M059J (cell line): ENCODE data around the gene TMC7. TPM values are rescaled to one million over a fixed set of nuclear protein-coding genes. Genes with fewer than 3 reads are reported as not detected.

Source experiments
- total RNA-seq: library from RNA; depleted of rRNA; stranded (reverse); fragments of >200 nt; shearing (Covaris generic); gene quantifications from 2 replicates; pipeline ENCODE4 v1.2.3, GENCODE V29; 2014; rRNA removed

The TMC7 gene
- total RNA-seq, 1 experiment from 2014 or later: 0.71 TPM

Other genes starting within 250 kb of the TMC7 start
- gene RPS15A, start 193.6 kb upstream of the TMC7 start, total RNA-seq: 1,701 and 1,980 TPM in 2 replicates
- 474 and 485 TPM in 2 replicates for gene ARL6IP1, start 182.4 kb upstream of the TMC7 start, total RNA-seq
- gene SMG1, start 57.5 kb upstream of the TMC7 start, total RNA-seq: 16.0 and 34.7 TPM in 2 replicates
- 19.3 and 20.6 TPM in 2 replicates for gene COQ7, start 83.7 kb downstream of the TMC7 start, total RNA-seq
- 7.3 and 13.8 TPM in 2 replicates for gene ITPRIPL2, start 130.0 kb downstream of the TMC7 start, total RNA-seq
- gene SYT17, start 184.3 kb downstream of the TMC7 start, total RNA-seq: 0.39 and 0.81 TPM in 2 replicates